LNCaP clone FGC (cell line): Measurements from ENCODE around the gene TMEM229B.

Experiments used
- DNase-seq: peaks from one replicate; pipeline ENCODE4 v3.0.0-alpha.2; 2011; ENCODE audit warnings: low read depth
- H3K4me3 ChIP-seq: 2 replicates; pipeline ENCODE4 v1.5.1; 2011; ENCODE audit warnings: mild to moderate bottlenecking, low read depth, low read length, control low read depth
- TF ChIP-seq, protein P1 (sequence below): IDR thresholded peaks from 2 replicates; pipeline ENCODE4 v1.5.1; 2012; ENCODE audit warnings: mild to moderate bottlenecking; ENCODE audit not compliant: control insufficient read depth, insufficient read depth; ENCODE audit errors: extremely low read depth

Gene TMEM229B

DNA sequence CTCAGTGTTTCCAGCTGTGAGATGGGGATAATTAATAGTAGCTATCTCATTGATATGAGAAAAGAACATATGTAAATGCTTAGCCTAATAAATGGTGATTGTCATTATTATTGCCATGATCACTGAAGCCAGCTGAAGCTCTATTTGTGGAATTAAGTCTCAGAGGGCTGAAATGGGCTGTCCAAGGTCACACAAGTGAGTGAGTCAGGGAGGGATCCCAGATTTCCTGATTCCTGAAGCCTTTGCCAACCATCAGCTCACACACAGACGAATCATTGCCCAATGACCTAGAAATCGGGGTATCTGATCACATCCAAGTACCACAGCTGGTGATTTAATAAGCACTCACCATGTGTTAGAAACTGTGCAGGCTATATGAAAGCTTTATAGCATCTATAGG, 21.6 kb upstream of the TMEM229B start:
- no peak for DNase-seq
- H3K4me3 ChIP-seq = no peak overlapping the region
- TF ChIP-seq, protein P1, sequence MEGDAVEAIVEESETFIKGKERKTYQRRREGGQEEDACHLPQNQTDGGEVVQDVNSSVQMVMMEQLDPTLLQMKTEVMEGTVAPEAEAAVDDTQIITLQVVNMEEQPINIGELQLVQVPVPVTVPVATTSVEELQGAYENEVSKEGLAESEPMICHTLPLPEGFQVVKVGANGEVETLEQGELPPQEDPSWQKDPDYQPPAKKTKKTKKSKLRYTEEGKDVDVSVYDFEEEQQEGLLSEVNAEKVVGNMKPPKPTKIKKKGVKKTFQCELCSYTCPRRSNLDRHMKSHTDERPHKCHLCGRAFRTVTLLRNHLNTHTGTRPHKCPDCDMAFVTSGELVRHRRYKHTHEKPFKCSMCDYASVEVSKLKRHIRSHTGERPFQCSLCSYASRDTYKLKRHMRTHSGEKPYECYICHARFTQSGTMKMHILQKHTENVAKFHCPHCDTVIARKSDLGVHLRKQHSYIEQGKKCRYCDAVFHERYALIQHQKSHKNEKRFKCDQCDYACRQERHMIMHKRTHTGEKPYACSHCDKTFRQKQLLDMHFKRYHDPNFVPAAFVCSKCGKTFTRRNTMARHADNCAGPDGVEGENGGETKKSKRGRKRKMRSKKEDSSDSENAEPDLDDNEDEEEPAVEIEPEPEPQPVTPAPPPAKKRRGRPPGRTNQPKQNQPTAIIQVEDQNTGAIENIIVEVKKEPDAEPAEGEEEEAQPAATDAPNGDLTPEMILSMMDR = no peak

DNA sequence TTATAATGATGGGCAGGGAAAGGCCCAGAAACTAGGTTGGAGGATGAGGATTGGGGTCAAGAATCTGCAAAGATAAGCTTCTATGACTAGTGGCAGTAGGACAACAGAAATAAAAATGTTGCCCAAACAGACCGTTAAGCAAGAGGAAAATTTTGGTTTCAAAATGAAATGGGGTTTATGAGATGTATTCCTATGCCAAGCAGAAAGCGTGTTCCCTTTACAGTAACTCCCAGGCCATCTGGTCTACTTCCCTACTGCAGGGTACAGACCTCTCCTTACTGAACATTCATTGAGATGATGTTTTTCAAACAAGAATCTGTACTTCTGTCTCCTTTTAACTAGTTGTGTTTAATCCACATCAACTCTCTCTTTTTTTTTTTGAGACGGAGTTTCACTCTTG, 20.4 kb upstream of the TMEM229B start:
- DNase-seq = no peak
- no peak overlapping the region for H3K4me3 ChIP-seq
- TF ChIP-seq, protein P1 = no peak

DNA sequence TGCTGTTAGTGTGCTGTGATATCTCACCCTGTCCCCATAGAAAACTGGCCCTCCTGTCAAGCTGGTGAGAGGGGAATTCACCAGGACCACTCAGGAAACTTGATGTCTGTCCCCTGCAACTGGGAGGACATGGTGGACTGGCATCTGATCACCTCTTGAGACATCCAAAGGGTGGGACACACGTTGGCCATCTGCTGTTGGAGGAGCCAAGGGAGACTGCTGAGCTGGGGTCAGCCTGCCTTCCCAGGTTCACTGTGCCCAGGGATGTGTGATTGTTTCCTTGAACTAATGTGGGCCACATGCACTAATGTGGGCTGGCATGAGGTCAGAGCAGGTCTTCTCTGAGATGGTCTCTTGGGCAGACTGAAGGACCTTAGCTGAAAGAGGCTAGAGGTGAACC, 16.7 kb upstream of the TMEM229B start:
- no peak overlapping the region for H3K4me3 ChIP-seq
- no peak for DNase-seq

DNA sequence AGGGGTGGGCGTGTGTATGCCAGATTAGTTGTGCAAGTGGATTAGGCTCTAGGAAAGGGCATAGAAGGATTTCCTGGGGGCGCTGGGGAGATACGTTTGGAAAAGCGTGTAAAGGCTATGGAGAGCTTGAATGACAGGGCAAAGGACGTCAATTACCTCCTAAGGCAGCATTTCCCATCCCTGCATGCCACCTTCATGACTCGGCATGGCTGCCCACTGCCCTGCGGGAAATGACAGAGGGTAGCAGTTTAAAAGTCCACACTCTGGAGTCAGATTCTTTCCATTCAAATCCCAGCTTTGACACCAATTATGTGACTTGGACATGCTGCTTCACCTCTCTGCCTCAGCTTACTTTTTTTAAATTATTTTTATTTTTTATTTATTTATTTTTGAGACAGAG, 14.8 kb upstream of the TMEM229B start:
- TF ChIP-seq, protein P1 = no peak
- no peak overlapping the region for H3K4me3 ChIP-seq
- no peak for DNase-seq

More for the DNA sequence above, 16.7 kb upstream of the TMEM229B start:
- TF ChIP-seq, protein P1 = no peak

DNA sequence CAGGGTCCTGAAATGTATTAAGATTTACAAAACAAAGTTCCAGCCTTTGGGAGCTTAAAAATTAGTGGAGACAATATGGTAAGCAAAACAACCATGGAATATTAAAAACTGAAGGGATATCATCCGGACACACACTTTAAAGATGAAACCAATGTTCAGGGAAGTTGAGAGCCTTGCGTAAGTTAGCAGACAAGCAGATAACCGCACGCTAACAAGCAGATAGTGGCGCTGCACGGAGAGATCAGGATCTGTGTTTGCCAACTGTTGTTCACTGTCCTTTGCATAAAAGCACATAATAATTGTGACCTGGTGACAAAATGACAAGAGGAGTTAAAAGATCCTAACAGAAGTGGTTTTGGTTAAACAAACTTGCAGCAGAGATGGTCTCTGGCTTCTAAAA, 14.3 kb upstream of the TMEM229B start:
- DNase-seq = no peak
- TF ChIP-seq, protein P1 = no peak
- no peak overlapping the region for H3K4me3 ChIP-seq

DNA sequence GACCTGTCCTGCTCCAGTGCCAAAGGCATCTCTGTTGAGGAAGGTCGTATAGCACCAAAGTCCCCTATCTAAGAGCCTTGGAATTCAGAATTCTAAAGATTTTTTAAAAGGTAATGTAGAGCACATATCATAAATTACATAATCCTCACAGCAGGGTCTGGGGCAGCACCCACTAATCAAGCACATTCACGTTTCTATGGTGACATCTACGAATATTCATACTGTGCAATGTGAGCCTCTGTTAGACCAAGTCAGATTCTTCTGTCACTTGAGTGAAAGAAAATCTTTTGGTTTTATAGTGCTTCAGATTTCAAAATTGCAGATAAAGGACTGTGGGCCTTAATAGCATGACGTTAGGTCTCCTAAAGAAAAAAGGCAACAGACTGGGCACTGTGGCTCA, 13.1 kb upstream of the TMEM229B start:
- TF ChIP-seq, protein P1 = no peak
- DNase-seq = no peak
- H3K4me3 ChIP-seq = no peak overlapping the region

DNA sequence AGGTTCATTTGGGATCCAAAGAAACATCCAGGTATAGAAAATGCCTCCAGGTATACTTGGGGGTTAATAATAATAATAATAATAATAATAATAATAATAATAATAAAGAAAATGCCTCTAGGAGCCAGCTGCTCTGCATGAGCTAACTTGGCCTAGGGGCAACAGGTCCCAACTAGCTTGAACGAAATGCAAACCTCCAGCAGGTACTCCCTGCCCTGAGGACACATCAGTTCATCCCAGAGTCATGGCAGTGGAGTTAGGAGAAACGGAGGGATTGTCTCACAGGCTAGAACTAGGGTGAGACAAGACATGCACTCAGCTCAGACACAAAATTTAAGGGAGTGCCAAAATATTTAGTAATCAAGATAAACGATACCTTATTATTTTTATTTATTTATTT, 12.5 kb upstream of the TMEM229B start:
- no peak overlapping the region for H3K4me3 ChIP-seq
- DNase-seq = no peak
- TF ChIP-seq, protein P1 = no peak
